GM18868 (cell line): Measurements from ENCODE around the gene EBLN1.
"Not testable (repeated sequence)": the region's sequence is repeated elsewhere in the genome, so short reads cannot be mapped to it uniquely, and the experiment has no call there.

Source experiments
- ATAC-seq: cut with Tn5 transposase; IDR thresholded peaks from one replicate; pipeline ENCODE4 v1.9.1; 2021; ENCODE audit warnings: mild to moderate bottlenecking, moderate library complexity; ENCODE audit not compliant: unreplicated experiment

EBLN1 gene

GRCh38 chr10:22228943-22229801, 11.4 kb upstream of the EBLN1 start:
- peak; percentile 84 for ATAC-seq

GRCh38 chr10:22228167-22228938, 10.5 kb upstream of the EBLN1 start:
- no peak for ATAC-seq

DNA sequence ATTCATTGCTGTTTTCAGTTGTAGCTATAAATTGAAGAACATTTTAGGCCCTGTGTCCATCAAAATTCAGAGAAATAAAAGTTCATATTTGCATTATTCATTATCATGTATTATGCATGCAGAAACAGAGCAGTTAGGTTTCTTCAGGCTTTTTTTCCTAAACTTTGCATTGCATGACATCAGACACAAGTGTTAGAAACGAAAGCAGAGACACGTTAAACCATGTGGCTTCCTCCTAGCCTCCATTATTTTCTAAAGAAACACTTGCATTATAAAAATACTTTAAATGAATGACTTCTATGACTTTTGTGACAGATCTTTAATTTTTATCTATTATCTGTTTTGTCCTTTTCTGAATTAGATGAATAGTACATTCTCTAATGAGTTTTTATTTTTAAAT, 8.8 kb upstream of the EBLN1 start:
- ATAC-seq, result no peak

DNA sequence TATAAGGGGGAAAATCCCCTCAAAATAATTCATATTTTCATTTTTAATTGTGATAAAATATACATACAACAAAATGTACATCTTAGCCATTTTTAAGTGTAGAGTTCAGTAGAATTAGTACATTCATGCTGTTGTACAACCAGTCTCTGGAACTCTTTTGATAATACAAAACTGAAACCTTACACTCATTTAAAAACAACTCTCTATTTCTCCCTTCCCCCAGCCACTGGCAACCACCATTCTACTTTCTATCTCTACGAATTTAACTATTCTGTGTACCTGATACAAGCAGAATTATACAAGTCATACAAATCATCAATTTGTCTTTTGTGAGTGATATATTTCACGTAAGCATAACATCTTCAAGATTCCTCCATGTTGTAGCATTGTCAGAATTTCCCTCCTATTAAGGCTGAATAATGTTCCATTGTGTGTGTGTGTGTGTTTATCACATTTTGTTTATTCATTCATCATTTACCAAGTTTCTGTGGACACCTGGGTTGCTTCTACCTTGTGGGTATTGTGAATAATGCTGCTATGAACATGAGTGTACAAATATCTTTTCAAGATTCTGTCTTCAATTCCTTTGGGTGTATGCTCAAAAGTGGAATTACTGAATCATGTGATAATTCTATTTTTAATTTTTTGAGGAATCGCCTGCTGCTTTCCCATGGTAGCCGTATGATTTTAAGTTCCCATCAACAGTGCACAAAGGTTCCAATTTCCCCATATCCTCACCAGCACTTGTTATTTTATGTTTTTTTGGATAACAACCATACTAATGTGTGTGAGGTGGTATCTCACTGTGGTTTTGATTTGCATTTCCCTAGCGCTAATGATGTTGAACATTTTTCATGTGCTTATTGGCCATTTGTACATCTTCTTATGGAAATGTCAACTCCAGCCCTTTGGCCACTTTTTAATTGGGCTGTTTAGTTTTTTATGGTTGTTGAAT, 4.7 kb upstream of the EBLN1 start:
- ATAC-seq, result peak; percentile 80

GRCh38 chr10:22219308-22219707, 1.5 kb upstream of the EBLN1 start:
- ATAC-seq, result no peak

DNA sequence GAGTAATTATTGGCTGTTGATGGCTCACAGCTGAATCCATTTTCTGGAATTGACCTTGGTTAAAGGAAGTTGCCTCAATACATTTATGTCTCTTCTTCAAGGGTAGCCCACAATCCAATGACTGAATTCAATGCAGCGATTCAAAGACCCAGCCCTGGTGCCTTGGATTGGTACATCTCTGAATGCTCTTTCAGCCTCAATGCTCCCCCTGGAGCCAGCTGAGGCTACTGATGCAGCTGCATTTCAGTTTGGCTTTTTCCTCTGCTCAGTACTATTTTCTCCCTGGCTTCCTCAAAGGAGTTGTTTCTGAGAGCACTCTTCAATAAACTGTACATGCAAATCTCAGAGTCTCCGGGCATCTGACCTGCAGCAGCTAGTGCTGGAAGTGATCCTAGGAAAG, 633 bp upstream of the EBLN1 start:
- no peak for ATAC-seq

DNA sequence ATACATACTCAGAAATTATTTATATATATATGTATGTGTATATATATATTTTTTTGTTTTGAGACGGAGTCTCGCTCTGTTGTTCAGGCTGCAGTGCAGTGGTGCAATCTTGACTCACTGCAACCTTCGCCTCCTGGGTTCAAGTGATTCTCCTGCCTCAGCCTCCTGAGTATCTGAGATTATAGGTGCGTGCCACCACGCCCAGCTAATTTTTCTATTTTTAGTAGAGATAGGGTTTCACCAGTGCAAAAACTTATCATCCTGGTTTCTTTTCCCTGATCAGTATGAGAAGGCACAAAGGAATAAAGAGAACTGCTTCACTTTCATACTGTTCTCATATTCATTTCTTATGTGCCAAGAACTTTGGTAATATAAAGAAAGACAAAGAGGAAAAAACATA, 731 bp downstream of the EBLN1 start:
- not testable (repeated sequence) for ATAC-seq

DNA sequence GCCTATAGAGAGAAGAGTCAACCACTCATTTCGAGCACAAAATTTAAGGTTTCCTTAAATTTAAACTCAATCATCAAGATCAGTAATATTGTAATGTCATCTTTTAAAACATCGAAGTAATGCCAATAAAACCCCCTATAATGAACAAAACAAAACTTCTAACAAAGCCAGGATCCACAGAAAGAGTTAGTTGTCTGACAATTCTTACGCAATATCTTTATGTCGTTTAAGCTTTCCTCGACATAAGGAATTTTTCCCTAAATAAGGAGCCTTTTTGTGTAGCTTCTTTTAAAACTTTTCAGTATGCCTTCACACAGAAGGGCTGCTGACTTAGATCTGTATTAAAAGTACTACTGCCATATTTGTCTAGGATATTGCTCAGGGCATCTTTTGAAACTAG, 7.5 kb downstream of the EBLN1 start:
- ATAC-seq, result no peak

GRCh38 chr10:22193945-22194344, 23.9 kb downstream of the EBLN1 start:
- no peak for ATAC-seq

DNA sequence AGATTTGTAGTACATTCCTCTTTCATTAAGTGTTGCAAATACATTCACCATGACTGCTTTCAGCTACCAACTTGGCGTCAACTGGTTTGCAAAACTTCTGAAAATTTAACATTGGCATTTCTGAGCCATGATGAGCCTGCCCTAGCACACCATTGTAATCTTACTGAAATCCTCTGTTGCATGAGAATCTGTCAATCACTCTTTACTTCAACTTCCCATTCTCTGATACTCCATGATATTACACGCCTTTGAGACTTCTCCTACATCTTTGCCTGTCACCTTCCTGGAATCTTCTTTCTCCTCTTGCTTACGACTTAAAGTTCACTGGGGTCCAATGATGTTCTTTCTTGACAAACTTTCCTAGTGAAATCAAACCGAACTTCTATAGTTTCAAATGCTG, 32.2 kb downstream of the EBLN1 start:
- ATAC-seq, result no peak

DNA sequence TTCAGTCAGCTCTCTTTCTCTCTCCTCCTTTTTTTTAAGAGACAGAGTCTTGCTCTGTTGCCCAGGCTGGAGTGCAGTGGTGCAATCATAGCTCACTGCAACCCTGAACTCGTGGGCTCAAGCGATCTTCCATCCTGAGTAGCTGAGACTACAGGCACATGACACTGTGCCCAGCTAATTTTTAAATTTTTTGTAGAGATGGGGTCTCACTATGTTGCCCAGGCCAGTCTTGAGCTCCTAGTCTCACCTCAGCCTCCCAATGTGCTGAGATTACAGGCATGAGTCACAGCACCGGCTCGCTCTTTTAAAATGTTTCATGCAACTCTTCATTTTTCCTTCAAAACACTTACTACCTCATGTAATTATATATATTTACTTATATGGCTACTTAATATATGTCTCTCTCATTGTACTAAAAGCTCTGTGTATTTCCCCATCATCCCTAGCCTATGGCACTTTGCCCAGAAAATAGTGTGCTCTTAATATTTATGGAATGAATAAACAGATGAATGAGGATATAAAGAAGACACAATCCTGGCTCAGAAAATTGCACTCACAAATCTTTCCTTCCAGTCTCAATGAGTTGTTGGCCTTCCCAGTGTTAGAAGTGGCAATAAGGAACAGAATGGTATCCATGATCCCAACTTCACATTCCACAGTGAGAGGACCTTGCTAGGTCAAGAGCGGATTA, 33.9 kb downstream of the EBLN1 start:
- no peak for ATAC-seq

- ATAC-seq, result no peak
These were observed 37.1 kb downstream of the EBLN1 start for GRCh38 chr10:22180724-22181123.

GRCh38 chr10:22174442-22174841, 43.4 kb downstream of the EBLN1 start:
- ATAC-seq, result no peak

DNA sequence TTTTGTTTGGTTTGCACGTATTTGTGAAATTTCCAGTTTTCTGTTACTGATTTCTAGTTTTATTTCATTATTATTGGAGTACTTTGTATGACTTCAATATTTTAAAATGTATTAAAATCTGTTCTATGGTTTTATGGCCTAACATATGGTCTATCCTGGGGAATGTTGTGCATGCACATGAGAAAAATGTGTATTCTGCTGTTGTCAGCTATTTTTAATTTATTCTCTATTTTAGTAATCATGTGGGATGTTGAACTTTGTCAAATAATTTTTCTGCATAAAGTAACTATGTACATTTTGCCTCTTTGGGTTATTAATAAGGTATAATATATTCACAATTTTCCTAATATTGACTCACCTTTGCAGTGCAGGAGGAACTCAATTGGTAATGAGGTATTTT, 46.7 kb downstream of the EBLN1 start:
- ATAC-seq, result no peak

DNA sequence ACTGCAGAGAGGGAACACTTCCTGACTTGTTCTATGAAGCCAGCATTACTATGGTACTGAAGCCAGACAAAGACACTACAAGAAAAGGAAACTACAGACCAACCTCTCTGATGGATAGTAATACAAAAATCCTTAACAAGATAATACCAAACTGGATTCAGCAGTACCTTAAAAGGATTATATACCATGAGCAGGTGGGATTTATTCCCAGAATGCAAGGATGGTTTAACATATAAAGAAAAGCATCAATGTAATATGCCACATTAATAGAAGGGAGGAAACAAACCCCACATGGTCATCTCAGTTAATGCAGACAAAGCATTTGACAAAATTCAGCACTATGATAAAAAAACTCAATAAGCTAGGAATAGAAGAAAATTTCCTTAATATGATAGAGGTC, 47.2 kb downstream of the EBLN1 start:
- ATAC-seq, result no peak

- ATAC-seq, result no peak
These were observed 57.8 kb downstream of the EBLN1 start for GRCh38 chr10:22159979-22160378.

- no peak for ATAC-seq
These were observed 58.6 kb downstream of the EBLN1 start for GRCh38 chr10:22159180-22159579.
